Right cardiac atrium (tissue), 5 donors: ENCODE measurements around the gene ISOC2. TPM values are rescaled to one million over a fixed set of nuclear protein-coding genes. Genes with fewer than 3 reads are reported as not detected.

ENCODE experiments used
- ATAC-seq, 2 donors: fragments of 200-7000 bp; cut with Tn5 transposase; one replicate each; pipeline versions ENCODE4 v1.8.0 to v1.9.1; 2020; ENCODE audit warnings: moderate library complexity in 2 of 2, mild to moderate bottlenecking in 1 of 2
- DNase-seq, 3 donors: peaks; one replicate each; pipeline ENCODE4 v3.0.0-alpha.2; 2020
- H3K27ac ChIP-seq: one replicate; pipeline ENCODE4 v1.5.1; 2013; ENCODE audit warnings: mild to moderate bottlenecking, low read length, control low read depth, moderate library complexity
- H3K27me3 ChIP-seq: one replicate; pipeline ENCODE4 v1.6.1; 2013; ENCODE audit not compliant: control insufficient read depth, insufficient read depth
- H3K4me1 ChIP-seq: one replicate; pipeline ENCODE4 v1.6.1; 2013; ENCODE audit warnings: low read length; ENCODE audit not compliant: control insufficient read depth, insufficient read depth
- H3K4me3 ChIP-seq: one replicate; pipeline ENCODE4 v1.5.1; 2013; ENCODE audit warnings: low read length, control low read depth
- H3K9me3 ChIP-seq: one replicate; pipeline ENCODE4 v1.6.1; 2013; ENCODE audit warnings: low read length; ENCODE audit not compliant: control insufficient read depth
- WGBS: extraction: QIAGEN DNeasy Blood & Tissue Kit; methylation state at CpG from one replicate; pipeline ENCODE4 v1.1.7; 2013; 5-methylcytosine and 5-hydroxymethylcytosine counted together
- intact Hi-C, 4 donors: fragments of 100-400 bp; cut with DNase I; formaldehyde crosslinking; loops; one replicate each; pipeline versions ENCODE4 v1.11.0 to v1.14.0; 2022 to 2023
- polyA plus RNA-seq: library from polyadenylated mRNA; stranded (reverse); fragments of 200-250 nt; gene quantifications from one replicate; pipeline ENCODE4 v1.2.3, GENCODE V29; 2013
- total RNA-seq, 4 donors: library from RNA; stranded (reverse); fragmentation: NEBNext Ultra II Directional; extraction: Animal tissue kit (Norgen Biotek cat#: 25700); gene quantifications; one replicate each; pipeline ENCODE4 v1.2.1, GENCODE V29; 2021
- donor health status: healthy with polysubstance abuse.
- donor health status: DM: no; HTN: yes; CAD: no.
- donor health status: DM: no; HTN: no; CAD: no.
- donor health status: DM: no; HTN: yes; CAD: no; lungs with severe emphysema.
- donor health status: DM: yes; HTN: yes; CAD: no.

ISOC2 gene
- total and polyA plus RNA-seq, 5 donors: 49.6 to 111 (median 62.5) TPM

DNA sequence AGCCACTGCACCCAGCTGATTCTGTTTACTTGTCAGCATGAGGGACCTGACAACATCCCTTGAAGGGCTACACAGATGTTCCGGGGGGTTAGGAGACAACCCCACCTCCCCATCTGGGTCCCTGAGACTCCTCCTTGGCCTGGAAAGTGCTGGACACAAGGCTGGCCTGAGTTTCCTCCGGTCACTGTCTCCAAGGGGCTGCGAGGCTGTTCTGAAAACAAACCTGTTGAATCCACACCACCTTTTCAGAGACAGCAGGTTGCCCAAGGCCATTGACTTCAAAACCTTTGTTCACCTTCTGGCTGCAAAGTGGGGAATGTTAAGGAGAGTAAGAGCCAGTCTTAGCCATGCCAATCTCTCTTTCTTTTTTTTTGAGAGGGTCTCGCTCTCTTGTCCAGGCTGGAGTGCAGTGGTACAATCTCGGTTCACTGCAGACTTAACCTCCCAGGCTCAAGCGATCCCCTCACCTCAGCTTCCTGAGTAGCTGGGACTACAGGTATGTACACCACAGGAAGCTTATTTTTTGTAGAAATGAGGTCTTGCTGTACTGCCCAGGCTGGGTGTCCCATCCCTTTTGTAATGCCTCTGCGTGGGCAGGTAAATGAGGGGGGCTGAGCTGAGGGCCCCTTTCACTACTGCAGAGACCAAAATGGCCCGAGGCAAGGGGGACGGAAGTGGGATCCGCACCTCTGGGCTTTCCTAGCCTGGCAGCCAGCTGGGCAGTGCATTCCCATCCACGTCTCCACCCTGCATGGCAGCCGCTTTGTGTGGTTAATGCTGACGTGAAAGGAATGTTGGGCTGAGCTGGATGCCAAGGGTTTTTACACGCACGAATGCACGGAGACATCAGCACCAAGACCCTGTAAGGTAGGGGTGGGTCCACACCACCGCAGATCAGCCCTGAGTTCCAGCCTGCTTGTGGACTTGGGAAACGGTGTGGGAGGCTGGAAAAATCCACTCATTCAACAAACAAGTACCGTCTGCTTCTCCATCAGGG is 13.1 kb upstream of the ISOC2 start:
- no peaks in the 10 kb centered on the region for H3K9me3 ChIP-seq
- H3K4me1 ChIP-seq: peaks cover 4% of the 10 kb centered on the region
- ATAC-seq (no peak), DNase-seq (peak in 1 of 3 donors; percentile 44)
- intact Hi-C loops: no loop called here
- H3K4me3 ChIP-seq: no peak overlapping the region
- 88% methylated on average over 19 of the region's 19 CpGs for WGBS
- no peaks in the 10 kb centered on the region for H3K27me3 ChIP-seq
- no peak overlapping the region for H3K27ac ChIP-seq

DNA sequence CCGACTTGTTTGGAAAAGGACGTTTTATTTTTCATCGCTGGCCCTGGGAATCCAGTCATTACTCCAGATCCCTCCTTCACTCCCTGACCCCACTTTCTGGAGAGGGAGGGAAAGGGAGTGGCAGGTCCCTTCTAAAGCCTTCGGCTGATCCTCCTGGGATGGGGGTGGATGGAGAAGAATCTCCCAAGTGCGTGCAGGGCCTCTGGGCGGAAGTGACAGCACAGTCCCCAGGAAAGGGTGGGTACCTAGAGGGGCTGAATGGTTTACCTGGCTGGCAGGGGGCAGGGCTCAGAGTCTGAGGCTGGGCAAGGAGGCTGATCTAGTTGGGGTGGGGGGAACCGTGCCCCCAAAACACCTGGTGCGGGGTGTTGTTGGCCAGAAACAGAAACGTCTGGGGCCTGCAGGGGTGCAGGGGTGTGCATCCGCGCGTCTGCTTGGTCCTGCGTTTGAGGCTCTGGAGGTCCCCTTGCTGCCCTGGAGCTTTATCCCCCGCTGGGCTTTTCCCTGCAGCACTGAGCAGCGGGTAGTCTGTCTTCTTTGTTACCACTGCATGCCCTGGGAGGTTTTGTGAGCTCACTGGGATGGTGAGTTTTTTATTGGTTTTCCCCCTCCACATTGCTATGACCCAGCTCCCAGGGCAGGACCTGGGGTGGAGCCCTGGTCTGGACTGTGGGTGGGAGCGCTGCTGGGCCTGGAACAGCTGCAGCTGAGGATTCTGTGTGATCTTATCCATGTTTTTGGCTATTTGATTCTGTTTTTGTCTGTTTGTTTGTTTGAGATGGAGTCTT is 12.0 kb upstream of the ISOC2 start:
- 64% methylated on average over 16 of the region's 16 CpGs for WGBS
- Histone ChIP-seq H3K9me3 (no peaks in the 10 kb centered on the region), H3K27ac (no peak overlapping the region), H3K27me3 (no peaks in the 10 kb centered on the region), H3K4me1 (peaks cover 4% of the 10 kb centered on the region), H3K4me3 (no peak overlapping the region)
- ATAC-seq (no peak), DNase-seq (peak in 1 of 3 donors; percentile 11)
- intact Hi-C loops: no loop called here

DNA sequence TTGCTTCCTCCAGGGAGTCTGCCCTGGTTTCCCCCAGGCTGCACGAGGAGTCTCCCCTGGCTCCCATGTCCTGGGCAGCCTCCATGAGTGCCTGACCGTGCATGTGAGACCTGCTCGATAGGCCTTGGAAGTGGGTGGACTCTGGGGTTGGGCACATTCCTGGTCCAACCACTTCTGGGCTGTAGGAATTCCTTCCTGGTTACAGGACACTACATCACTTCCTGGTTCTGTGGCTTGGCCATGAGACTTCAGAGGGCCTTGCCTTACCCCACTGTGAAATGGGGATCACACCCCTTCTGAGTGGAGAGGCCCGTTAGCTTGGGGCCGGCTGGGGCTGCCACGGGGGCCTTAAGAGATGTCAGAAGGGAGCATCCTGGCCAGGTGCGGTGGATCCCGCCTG is 11.0 kb upstream of the ISOC2 start:
- no peak for ATAC-seq
- peak in 1 of 3 donors; percentile 23 for DNase-seq
- Histone ChIP-seq H3K27ac (no peak overlapping the region), H3K4me1 (peaks cover 4% of the 10 kb centered on the region), H3K9me3 (no peaks in the 10 kb centered on the region), H3K4me3 (no peak overlapping the region), H3K27me3 (no peaks in the 10 kb centered on the region)
- intact Hi-C loops: no loop called here
- 80% methylated on average over 8 of the region's 8 CpGs for WGBS

DNA sequence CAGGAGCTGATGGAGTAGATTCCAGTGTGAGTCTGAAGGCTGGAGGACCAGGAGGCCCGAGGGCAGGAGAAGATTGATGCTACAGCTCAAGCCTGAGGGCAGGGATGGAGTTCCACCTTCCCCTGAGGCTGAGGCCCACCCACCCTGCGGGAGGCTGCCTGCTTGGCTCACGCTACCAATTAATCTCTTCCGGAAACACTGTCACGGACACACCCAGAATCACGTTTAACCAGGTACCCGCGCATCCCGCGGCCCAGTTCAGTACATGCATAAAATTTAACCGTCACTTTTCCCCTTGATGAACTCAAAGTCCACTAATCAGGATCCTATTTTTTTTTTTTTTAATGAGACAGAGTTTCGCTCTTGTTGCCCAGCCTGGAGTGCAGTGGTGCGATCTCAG is 9.8 kb upstream of the ISOC2 start:
- Histone ChIP-seq H3K4me3 (no peak overlapping the region), H3K27ac (no peak overlapping the region), H3K27me3 (no peaks in the 10 kb centered on the region), H3K4me1 (peaks cover 4% of the 10 kb centered on the region), H3K9me3 (no peaks in the 10 kb centered on the region)
- intact Hi-C loops: no loop called here
- DNase-seq: peak in 1 of 3 donors; percentile 29
- WGBS: 84% methylated on average over 13 of the region's 13 CpGs
- ATAC-seq: no peak

DNA sequence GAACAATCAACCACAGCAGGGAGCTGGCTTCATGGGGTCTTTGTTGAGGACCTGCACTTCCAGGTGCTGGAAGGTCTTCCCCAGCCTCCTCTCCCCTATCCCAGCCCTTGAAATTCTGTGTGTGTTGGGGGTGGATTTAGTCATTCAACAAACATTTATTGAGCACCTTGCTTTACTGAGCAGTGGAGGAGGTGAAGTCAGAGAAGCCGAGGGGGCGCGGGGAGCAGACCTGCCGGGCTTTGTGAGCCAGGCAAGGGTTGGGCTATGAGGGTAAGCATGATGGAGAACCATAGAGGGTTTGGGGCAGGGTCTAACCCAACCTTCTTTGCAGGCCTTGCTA is 6.6 kb upstream of the ISOC2 start:
- ATAC-seq (no peak), DNase-seq (no peak)
- Histone ChIP-seq H3K4me1 (no peaks in the 10 kb centered on the region), H3K4me3 (no peak overlapping the region), H3K27ac (no peak overlapping the region), H3K27me3 (no peaks in the 10 kb centered on the region), H3K9me3 (no peaks in the 10 kb centered on the region)
- 18% methylated on average over 4 of the region's 4 CpGs for WGBS
- intact Hi-C loops: loop anchor here (2.0 to 5.0 kb wide), 2 partner anchors 34 to 37 kb away; no protein-coding TSS in a partner anchor

DNA sequence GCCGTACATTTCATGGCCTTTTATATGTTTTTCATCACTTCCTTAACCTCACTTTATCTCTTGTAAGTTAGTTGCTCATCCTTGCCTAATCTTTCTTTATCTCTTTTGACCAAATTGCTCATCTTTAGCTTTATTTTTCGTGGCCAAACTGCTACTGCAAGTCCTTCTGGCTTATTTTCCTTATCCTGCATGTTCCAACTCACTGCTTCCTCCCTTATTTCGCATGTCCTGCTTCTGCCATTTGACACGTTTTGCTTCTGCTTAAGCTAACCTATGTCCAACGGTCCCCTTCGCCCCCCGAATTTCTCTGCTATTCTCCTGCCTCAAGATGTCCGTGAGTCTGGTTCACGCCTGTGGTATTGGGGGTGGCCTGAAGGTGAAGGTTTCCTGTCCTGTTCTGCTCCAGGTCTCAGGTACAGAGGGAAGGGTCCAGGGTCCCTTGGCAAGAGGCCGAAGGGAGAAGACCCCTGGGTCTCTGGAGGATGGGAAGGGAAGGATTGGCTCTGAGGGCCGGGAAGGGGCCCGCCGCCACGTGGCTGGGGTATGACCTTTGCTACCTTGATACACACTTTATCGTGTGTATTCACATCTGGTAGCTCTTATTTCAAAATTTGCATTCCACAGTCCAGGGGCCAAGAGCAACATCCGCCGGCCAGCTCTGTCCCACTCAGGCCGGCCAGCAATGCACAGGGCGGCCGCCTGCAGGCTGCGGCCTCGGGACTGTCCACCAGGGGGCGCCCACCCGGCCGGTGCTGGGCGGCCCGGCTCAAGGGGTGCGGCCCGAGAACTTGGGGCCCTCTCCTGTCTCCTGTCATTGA is 6.0 kb upstream of the ISOC2 start:
- Histone ChIP-seq H3K9me3 (no peaks in the 10 kb centered on the region), H3K27me3 (no peaks in the 10 kb centered on the region), H3K4me1 (no peaks in the 10 kb centered on the region), H3K4me3 (no peak overlapping the region), H3K27ac (no peak overlapping the region)
- peak; percentile 78 to 92 (median 92) for DNase-seq
- intact Hi-C loops: loop anchor here (2.0 to 5.0 kb wide), 2 partner anchors 35 to 37 kb away; no protein-coding TSS in a partner anchor
- WGBS: 27% methylated on average over 29 of the region's 29 CpGs
- peak; percentile 90 to 91 for ATAC-seq

DNA sequence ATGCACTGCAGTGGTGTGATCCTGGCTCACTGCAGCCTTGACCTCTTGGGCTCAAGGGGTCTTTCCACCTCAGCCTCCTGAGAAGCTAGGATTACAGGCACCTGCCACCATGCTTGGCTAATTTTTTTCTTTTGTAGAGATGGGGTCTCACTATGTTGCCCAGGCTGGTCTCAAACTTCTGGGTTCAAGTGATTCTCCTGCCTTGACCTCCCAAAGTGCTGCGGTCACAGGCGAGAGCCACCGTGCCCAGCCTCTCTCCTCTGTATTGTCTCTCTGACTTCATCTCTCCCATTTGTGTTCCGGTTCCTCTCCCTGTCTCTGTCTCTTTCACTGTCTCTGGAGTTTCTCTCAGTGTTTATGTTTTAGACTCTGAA is 4.8 kb upstream of the ISOC2 start:
- Histone ChIP-seq H3K27ac (no peak overlapping the region), H3K4me3 (no peak overlapping the region), H3K27me3 (no peaks in the 10 kb centered on the region), H3K9me3 (no peaks in the 10 kb centered on the region), H3K4me1 (peaks cover 1% of the 10 kb centered on the region)
- 91% methylated on average over 4 of the region's 4 CpGs for WGBS
- ATAC-seq (no peak), DNase-seq (peak in 1 of 3 donors; percentile 14)
- intact Hi-C loops: loop anchor here in 3 of 4 donors (5.0 kb wide), 1 partner anchor 36 kb away; no protein-coding TSS in a partner anchor

DNA sequence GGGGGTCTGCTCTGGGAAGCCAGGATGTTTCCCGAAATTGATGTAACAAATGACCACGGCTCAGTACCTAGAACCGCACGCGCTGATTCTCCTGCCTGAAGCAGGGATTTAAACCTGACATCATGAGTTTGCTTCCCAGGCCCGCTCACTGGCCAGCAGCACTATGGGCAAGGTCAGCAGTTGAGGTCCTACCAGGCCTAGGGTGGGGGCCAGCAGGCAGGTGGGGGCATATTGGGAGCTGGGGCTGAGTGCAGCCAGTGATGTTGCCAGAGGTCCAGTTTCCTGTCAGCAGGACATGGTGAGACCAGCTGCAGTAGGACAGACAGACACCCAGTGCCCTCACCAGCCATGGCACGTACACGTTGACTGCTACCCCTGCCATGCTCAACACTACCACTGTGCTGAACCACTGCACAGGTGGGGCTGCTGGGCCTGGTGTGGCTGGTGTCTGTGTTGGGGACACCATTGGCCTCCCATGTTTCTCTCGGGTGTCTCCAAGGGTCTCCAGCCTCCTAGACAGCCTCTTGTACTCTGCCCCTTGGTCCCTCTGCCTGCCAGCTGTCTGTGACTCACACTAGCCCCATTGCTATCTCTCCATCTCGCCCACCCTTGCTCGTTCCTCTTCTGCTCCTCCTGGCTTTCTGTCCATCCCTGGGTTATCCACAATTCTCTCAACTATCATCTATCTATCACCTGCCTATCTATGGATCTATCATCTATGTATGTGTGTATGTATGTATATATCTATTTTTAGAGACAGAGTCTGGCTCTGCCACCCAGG is 4.2 kb upstream of the ISOC2 start:
- WGBS: 85% methylated on average over 11 of the region's 11 CpGs
- Histone ChIP-seq H3K4me3 (no peak overlapping the region), H3K27me3 (no peaks in the 10 kb centered on the region), H3K4me1 (peaks cover 1% of the 10 kb centered on the region), H3K9me3 (no peaks in the 10 kb centered on the region), H3K27ac (no peak overlapping the region)
- intact Hi-C loops: loop anchor here in 3 of 4 donors (5.0 kb wide), 1 partner anchor 37 kb away; no protein-coding TSS in a partner anchor
- ATAC-seq (no peak), DNase-seq (peak in 1 of 3 donors; percentile 26)

DNA sequence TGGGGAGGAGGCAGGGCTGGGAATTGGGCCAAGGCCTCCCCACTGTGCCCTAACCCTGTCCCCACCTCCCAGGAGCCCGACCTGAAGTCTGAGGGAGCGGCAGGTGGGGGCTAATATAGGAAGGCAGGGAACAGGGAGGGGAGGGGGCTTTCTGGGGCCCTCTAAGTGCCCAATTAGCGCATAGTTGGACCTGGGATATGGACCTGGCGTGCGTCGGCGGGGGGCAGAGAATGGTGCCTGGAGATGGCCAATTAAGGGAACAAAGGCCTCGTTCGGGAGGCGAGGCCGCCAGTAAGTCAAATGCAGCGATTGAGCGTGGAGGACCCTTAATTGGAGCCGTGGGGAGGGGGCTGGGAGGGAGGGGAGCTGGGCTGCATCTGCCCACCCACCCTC is 3.2 kb upstream of the ISOC2 start, which contains the start of gene C19orf85:
C19orf85 (minus strand) TSS at position 90 of the 393 bp plus-strand sequence. CDS start 197 bp downstream, outside the sequence.
- H3K27me3 ChIP-seq: no peaks in the 10 kb centered on the region
- peak in 1 of 3 donors; percentile 42 for DNase-seq
- ATAC-seq: no peak
- WGBS: 76% methylated on average over 14 of the region's 14 CpGs
- peaks cover 1% of the 10 kb centered on the region for H3K4me1 ChIP-seq
- H3K27ac ChIP-seq: no peak within 1 kb of the TSS
- no peaks in the 10 kb centered on the region for H3K9me3 ChIP-seq
- intact Hi-C loops: loop anchor here in 3 of 4 donors (5.0 kb wide), 1 partner anchor 38 kb away; no protein-coding TSS in a partner anchor
- H3K4me3 ChIP-seq: no peak within 1 kb of the TSS
